Fibroblast of the aortic adventitia (primary cell): ENCODE data around the gene ZC3HAV1L. TPM values are rescaled to one million over a fixed set of nuclear protein-coding genes. Genes with fewer than 3 reads are reported as not detected.
A peak's percentile ranks its signal among the peaks of the same experiment; 100 is the strongest.

Experiments used
- DNase-seq: peaks from one replicate; pipeline ENCODE4 v3.0.0-alpha.2; 2010; ENCODE audit warnings: low read depth
- H3K4me3 ChIP-seq: 2 replicates; pipeline ENCODE4 v1.5.1; 2011; ENCODE audit warnings: low read depth, mild to moderate bottlenecking, control low read depth, low read length, moderate library complexity
- total RNA-seq: library from RNA; depleted of rRNA; stranded (reverse); fragments of >200 nt; gene quantifications from 2 replicates; pipeline ENCODE4 v1.2.3, GENCODE V29; 2012; ENCODE audit warnings: low replicate concordance
- TF ChIP-seq, protein P1 (sequence below): IDR thresholded peaks from 2 replicates; pipeline ENCODE4 v1.5.1; 2011; ENCODE audit warnings: mild to moderate bottlenecking, low read length, control low read depth, inconsistent platforms; ENCODE audit not compliant: insufficient read depth

The ZC3HAV1L gene
- total RNA-seq, 1 donor = 11.9 TPM

- TF ChIP-seq, protein P1, sequence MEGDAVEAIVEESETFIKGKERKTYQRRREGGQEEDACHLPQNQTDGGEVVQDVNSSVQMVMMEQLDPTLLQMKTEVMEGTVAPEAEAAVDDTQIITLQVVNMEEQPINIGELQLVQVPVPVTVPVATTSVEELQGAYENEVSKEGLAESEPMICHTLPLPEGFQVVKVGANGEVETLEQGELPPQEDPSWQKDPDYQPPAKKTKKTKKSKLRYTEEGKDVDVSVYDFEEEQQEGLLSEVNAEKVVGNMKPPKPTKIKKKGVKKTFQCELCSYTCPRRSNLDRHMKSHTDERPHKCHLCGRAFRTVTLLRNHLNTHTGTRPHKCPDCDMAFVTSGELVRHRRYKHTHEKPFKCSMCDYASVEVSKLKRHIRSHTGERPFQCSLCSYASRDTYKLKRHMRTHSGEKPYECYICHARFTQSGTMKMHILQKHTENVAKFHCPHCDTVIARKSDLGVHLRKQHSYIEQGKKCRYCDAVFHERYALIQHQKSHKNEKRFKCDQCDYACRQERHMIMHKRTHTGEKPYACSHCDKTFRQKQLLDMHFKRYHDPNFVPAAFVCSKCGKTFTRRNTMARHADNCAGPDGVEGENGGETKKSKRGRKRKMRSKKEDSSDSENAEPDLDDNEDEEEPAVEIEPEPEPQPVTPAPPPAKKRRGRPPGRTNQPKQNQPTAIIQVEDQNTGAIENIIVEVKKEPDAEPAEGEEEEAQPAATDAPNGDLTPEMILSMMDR = no peak
- no peak for DNase-seq
- H3K4me3 ChIP-seq = no peak overlapping the region
These were observed 12.8 kb downstream of the ZC3HAV1L start for GRCh38 chr7:139023076-139023475.

DNA sequence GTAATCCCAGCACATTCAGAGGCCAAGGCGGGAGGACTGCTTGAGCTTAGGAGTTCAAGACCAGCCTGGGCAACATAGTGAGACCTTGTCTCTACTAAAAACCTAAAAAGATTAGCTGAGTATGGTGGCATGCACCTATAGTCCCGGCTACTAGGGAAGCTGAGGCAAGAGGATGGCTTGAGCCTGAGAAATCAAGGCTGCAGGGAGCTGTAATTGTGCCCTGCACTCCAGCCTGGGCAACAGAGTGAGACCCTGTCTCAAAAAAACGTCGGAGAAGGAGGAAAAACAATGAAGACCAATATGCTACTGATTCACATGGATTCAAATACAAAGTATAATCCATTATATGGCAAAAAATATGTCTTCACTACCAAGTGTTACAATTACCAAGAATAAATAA lies 13.6 kb downstream of the ZC3HAV1L start:
- TF ChIP-seq, protein P1 = no peak
- no peak overlapping the region for H3K4me3 ChIP-seq
- no peak for DNase-seq

DNA sequence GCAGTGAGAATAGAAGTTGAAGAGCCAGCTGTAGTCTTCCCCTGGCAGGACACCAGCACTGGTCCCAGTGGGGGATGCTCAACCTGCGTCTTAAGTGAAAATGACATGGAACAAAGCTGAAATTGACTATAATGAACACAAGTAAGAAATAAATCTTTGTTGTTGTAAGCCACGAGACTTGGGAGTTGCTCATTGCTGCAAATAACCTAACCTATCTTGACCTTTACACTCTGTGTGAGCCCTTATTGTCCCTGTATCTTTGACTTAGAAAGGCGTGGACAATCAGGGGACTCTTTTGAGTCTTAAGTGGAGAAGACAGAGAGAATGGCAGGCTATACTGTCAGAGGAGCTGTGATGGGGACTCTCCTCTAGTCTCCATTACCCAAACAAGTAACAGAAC lies 16.9 kb downstream of the ZC3HAV1L start:
- TF ChIP-seq, protein P1 = no peak
- no peak for DNase-seq
- no peak overlapping the region for H3K4me3 ChIP-seq

DNA sequence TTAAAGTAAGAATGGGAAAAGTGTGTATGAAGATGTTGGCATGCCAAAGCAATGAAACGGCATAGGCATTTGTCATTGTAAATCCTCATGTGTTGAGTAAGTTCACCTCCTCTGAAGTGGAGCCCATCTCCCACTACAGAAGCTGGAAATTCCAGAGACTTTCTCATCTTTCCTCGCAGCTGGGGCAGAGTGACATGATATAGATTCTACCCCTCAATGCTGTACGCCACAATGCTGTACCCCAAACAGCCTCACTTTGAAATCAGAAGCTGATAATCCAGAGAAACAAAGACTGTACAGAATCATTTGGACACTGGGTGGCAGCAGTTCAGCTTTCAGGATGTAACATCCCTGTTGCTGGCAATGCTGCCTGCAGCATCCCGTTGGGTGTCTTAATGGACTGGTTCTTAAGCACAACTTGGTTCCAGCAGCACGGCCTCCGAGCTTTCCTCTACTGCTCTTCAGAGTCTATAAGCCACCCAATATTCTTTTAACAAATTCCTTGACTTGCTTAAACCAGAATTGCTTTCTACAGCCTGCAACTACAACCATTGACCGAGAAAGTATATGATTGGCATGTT lies 18.8 kb downstream of the ZC3HAV1L start:
- DNase-seq = peak; percentile 77
- TF ChIP-seq, protein P1 = peak; percentile 68
- H3K4me3 ChIP-seq = no peak overlapping the region

GRCh38 chr7:139011373-139011772 lies 24.5 kb downstream of the ZC3HAV1L start:
- H3K4me3 ChIP-seq = no peak overlapping the region
- TF ChIP-seq, protein P1 = no peak
- no peak for DNase-seq

- no peak overlapping the region for H3K4me3 ChIP-seq
- TF ChIP-seq, protein P1 = no peak
- DNase-seq = no peak
These were observed 31.3 kb downstream of the ZC3HAV1L start for GRCh38 chr7:139004321-139005090.

- TF ChIP-seq, protein P1 = no peak
- H3K4me3 ChIP-seq = no peak overlapping the region
These were observed 36.4 kb downstream of the ZC3HAV1L start for GRCh38 chr7:138999414-138999813.

More at GRCh38 chr7:138999414-138999813, 36.4 kb downstream of the ZC3HAV1L start:
- no peak for DNase-seq
